Stomach (tissue), 9 donors: Measurements from ENCODE around the gene ZNF444. TPM values are rescaled to one million over a fixed set of nuclear protein-coding genes. Genes with fewer than 3 reads are reported as not detected.

ENCODE experiments used
- DNase-seq, 2 donors: peaks; one replicate each; pipeline versions ENCODE4 v3.0.0 to v3.0.0-alpha.2; 2013 to 2019
- H3K27ac ChIP-seq, 5 donors: fragments of 200-600 bp in 4 of 5; sonication (generic) in 4 of 5; one replicate each; pipeline ENCODE4 v1.5.1; 2013 to 2019; ENCODE audit warnings: mild to moderate bottlenecking in 1 of 5, moderate library complexity in 1 of 5
- H3K27me3 ChIP-seq, 3 donors: fragments of 200-600 bp; sonication (generic); one replicate each; pipeline ENCODE4 v1.5.1; 2017 to 2019; ENCODE audit warnings: mixed run types in 1 of 3
- H3K36me3 ChIP-seq, 4 donors: fragments of 200-600 bp; sonication (generic); 1 replicate in 3 of 4; 2 replicates in 1 of 4; pipeline ENCODE4 v1.5.1; 2016 to 2019
- H3K4me1 ChIP-seq, 4 donors: fragments of 200-600 bp; sonication (generic); one replicate each; pipeline ENCODE4 v1.5.1; 2016 to 2019
- H3K4me3 ChIP-seq, 4 donors: fragments of 200-600 bp; sonication (generic) in 3 of 4; one replicate each; pipeline ENCODE4 v1.5.1; 2016 to 2019; ENCODE audit warnings: mild to moderate bottlenecking in 1 of 4
- H3K9me3 ChIP-seq, 4 donors: fragments of 200-600 bp; sonication (generic); one replicate each; pipeline ENCODE4 v1.5.1; 2016 to 2019
- CTCF ChIP-seq, 7 experiments: fragments of 450-650 bp in 4 of 7; fragments of 200-600 bp in 3 of 7; sonication (generic) in 3 of 7; IDR thresholded peaks; one replicate each; pipeline ENCODE4 v1.5.1; 2016 to 2019; ENCODE audit warnings: antibody characterized with exemption in 7 of 7, control low read depth in 2 of 7, mild to moderate bottlenecking in 1 of 7
- EP300 ChIP-seq: sonication (generic); formaldehyde crosslinking; IDR thresholded peaks from one replicate; pipeline ENCODE4 v1.6.1; 2017; ENCODE audit warnings: antibody characterized with exemption
- POLR2A ChIP-seq, 4 donors: fragments of 450-650 bp; IDR thresholded peaks; one replicate each; pipeline ENCODE4 v1.6.1; 2016; ENCODE audit warnings: antibody characterized with exemption in 4 of 4, control low read depth in 2 of 4, mild to moderate bottlenecking in 1 of 4, moderate library complexity in 1 of 4
- POLR2AphosphoS5 ChIP-seq, 3 donors: sonication (generic); formaldehyde crosslinking; IDR thresholded peaks; one replicate each; pipeline ENCODE4 v1.6.1; 2016; ENCODE audit warnings: antibody characterized with exemption in 3 of 3
- WGBS, 5 donors: extraction: QIAGEN DNeasy Blood & Tissue Kit in 3 of 5; methylation state at CpG; one replicate each; pipeline versions ENCODE4 v1.1.5 to v1.1.7; 2013 to 2018; 5-methylcytosine and 5-hydroxymethylcytosine counted together
- intact Hi-C: fragments of 100-400 bp; cut with DNase I; formaldehyde crosslinking; loops from one replicate; pipeline ENCODE4 v1.15.1; 2023; ENCODE audit warnings: low total_unique reads
- polyA plus RNA-seq, 3 donors: library from polyadenylated mRNA; stranded (reverse); fragments of 200-250 nt; gene quantifications; one replicate each; pipeline ENCODE4 v1.2.3, GENCODE V29; 2013
- total RNA-seq, 5 donors: library from RNA; depleted of rRNA; stranded (reverse); fragments of >200 nt; gene quantifications; one replicate each; pipeline versions ENCODE4 v1.1.0 to v1.2.3, GENCODE V29; 2014 to 2016
- donor health status: healthy with polysubstance abuse.
- donor health status: Bipolar disorder and iron deficiency.
- donor health status: healthy.

The ZNF444 gene
- total and polyA plus RNA-seq, 8 donors = 13.4 to 77.0 (median 48.7) TPM

GRCh38 chr19:56133858-56134653 is 7.0 kb upstream of the ZNF444 start:
- Histone ChIP-seq H3K36me3 (no peaks in the 10 kb centered on the region), H3K4me3 (no peak overlapping the region), H3K27me3 (no peaks in the 10 kb centered on the region), H3K27ac (peak overlapping the region in 1 of 5 donors; percentile 5), H3K4me1 (peaks cover 25 to 72% (median 34%) of the 10 kb centered on the region in 4 donors), H3K9me3 (no peaks in the 10 kb centered on the region)
- TF ChIP-seq EP300 (no peak), POLR2AphosphoS5 (IDR thresholded peaks at IDR 0.05) (no peak), POLR2A (IDR thresholded peaks at IDR 0.05) (no peak), CTCF (IDR thresholded peaks at IDR 0.05) (no peak)
- intact Hi-C loops = no loop called here
- no peak for DNase-seq
- 78 to 85% (median 79%) methylated on average over 14 of the region's 14 CpGs for WGBS, 5 donors

GRCh38 chr19:56134654-56134921 is 6.5 kb upstream of the ZNF444 start:
- peaks cover 28 to 78% (median 38%) of the 10 kb centered on the region in 4 donors for H3K4me1 ChIP-seq
- 68 to 82% (median 77%) methylated on average over 5 of the region's 5 CpGs for WGBS, 5 donors
- no peaks in the 10 kb centered on the region for H3K27me3 ChIP-seq
- no peak for DNase-seq
- TF ChIP-seq CTCF (IDR thresholded peaks at IDR 0.05) (no peak), EP300 (no peak), POLR2A (IDR thresholded peaks at IDR 0.05) (no peak)
- intact Hi-C loops = no loop called here
- no peaks in the 10 kb centered on the region for H3K36me3 ChIP-seq
- peak overlapping the region in 1 of 5 donors; percentile 5 for H3K27ac ChIP-seq
- no peaks in the 10 kb centered on the region for H3K9me3 ChIP-seq
- H3K4me3 ChIP-seq = no peak overlapping the region

- H3K4me1 ChIP-seq = peaks cover 35 to 83% (median 47%) of the 10 kb centered on the region in 4 donors
- 32 to 52% (median 43%) methylated on average over 10 of the region's 10 CpGs for WGBS, 5 donors
- no peak for DNase-seq
- peak overlapping the region; percentile 66 to 97 (median 87) for H3K27ac ChIP-seq
- intact Hi-C loops = no loop called here
- TF ChIP-seq EP300 (no peak), POLR2A (IDR thresholded peaks at IDR 0.05) (no peak), POLR2AphosphoS5 (IDR thresholded peaks at IDR 0.05) (no peak), CTCF (IDR thresholded peaks at IDR 0.05) (no peak)
- H3K9me3 ChIP-seq = no peaks in the 10 kb centered on the region
- H3K27me3 ChIP-seq = no peaks in the 10 kb centered on the region
- no peaks in the 10 kb centered on the region for H3K36me3 ChIP-seq
- no peak overlapping the region for H3K4me3 ChIP-seq
Measured at GRCh38 chr19:56136362-56136761, 4.7 kb upstream of the ZNF444 start.

- H3K4me1 ChIP-seq = peaks cover 32 to 82% (median 53%) of the 10 kb centered on the region in 4 donors
- intact Hi-C loops = no loop called here
Measured at GRCh38 chr19:56137405-56137804, 3.7 kb upstream of the ZNF444 start.

More at GRCh38 chr19:56137405-56137804, 3.7 kb upstream of the ZNF444 start:
- 26 to 63% (median 33%) methylated on average over 6 of the region's 6 CpGs for WGBS, 5 donors
- H3K27ac ChIP-seq = peak overlapping the region; percentile 78 to 97 (median 87)
- no peak overlapping the region for H3K4me3 ChIP-seq
- no peaks in the 10 kb centered on the region for H3K27me3 ChIP-seq
- no peaks in the 10 kb centered on the region for H3K36me3 ChIP-seq
- no peaks in the 10 kb centered on the region for H3K9me3 ChIP-seq
- peak; percentile 75 to 93 for DNase-seq
- TF ChIP-seq POLR2AphosphoS5 (IDR thresholded peaks at IDR 0.05) = peak in 2 of 3 donors; percentile 21 to 56
- no peak for TF ChIP-seq CTCF (IDR thresholded peaks at IDR 0.05)
